IPS-NIHi7 (cell line): ENCODE data around the gene LRRC59.

Experiments
- DNase-seq: peaks from one replicate; pipeline ENCODE4 v3.0.0; 2012; ENCODE audit warnings: mixed read lengths; ENCODE audit errors: extremely low spot score

Gene LRRC59

DNA sequence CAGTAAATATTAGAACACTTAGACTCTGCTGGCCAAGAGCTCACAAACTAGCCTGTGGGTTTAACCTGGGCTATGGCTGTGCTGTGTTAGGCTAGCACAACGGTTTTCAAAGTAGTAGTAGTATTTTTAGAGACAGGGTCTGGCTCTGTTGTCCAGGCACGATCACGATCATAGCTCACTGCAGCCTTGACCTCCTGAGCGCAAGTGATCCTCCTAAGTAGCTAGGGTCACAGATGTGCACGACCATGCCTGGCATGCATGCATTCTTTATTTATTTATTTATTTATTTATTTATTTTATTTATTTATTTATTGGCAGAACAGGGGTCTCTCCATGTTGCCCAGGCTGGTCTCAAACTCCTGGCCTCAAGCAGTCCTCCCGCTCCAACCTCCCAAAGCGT, 34.7 kb downstream of the LRRC59 start:
- no peak for DNase-seq

GRCh38 chr17:50361561-50362480, 35.5 kb downstream of the LRRC59 start:
- peak; percentile 85 for DNase-seq

- no peak for DNase-seq
Measured at GRCh38 chr17:50360486-50361115, 36.7 kb downstream of the LRRC59 start.

- no peak for DNase-seq
Measured at GRCh38 chr17:50359998-50360461, 37.3 kb downstream of the LRRC59 start.

- DNase-seq: no peak
Measured at GRCh38 chr17:50359005-50359699, 38.2 kb downstream of the LRRC59 start.

- DNase-seq: no peak
Measured at GRCh38 chr17:50358177-50358576, 39.1 kb downstream of the LRRC59 start.

DNA sequence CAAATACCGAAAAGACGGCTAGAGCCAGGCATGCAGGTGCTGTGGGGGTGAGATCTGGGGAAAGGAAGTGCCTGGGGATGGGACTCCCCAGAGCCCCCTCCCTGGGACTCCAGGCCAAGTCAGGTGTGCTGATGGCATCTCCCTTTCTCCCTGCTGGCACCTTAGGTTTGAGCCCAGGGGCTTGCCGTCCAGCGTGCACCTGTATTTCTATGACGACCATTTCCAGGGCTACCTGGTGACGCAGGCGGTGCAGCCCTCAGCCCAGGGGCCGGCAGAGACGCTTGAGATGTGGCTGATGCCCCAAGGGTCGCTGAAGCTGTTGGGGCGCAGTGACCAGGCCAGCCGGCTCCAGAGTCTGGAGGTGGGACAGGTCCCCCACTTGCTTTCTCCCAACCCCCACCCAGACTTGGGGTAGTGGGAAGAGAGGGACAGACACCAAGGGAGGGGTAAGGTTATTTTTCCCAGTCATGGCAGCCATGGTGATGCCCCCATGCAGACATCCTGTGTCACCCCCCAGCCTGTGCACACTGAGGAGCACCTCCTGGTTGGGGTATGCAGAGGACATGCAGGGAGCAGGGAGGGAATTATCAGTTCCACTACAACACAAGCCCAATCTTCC, 40.3 kb downstream of the LRRC59 start:
- DNase-seq: no peak

DNA sequence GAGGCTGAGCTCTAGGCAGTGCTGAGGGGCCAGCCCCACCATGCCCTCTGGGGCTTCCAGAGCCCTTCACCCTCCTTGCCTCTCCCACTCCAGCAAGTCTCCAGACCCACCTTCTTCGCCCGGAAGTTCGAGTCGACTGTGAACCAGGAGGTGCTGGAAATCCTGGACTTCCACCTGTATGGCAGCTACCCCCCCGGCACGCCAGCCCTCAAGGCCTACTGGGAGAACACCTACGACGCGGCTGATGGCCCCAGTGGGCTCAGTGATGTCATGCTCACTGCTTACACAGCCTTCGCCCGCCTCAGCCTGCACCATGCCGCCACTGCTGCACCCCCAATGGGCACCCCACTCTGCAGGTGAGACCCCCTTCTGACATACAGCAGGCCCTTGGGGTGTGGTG, 40.9 kb downstream of the LRRC59 start:
- DNase-seq: no peak

DNA sequence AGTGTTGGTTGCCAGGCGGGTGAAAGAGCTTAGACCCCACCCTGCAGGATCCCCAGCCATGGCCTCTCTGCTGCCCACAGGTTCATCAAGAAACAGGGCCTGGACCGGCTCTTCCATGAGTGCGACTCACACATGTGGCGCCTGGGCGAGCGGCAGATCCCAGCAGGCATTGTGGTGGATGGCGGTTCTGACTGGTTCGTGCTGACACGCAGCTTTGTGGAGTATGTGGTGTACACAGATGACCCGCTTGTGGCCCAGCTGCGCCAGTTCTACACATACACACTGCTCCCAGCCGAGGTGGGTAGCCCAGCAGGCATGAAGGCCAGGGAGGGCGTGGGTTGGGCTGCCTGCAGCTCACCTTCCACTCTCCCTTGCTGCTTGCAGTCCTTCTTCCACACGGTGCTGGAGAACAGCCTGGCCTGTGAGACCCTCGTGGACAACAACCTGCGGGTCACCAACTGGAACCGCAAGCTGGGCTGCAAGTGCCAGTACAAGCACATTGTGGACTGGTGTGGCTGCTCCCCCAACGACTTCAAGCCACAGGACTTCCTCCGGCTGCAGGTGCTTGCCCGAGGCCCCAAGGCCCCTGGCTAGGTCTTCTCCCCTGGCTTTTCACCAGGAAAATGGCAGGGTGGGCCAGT, 41.5 kb downstream of the LRRC59 start:
- DNase-seq: no peak

DNA sequence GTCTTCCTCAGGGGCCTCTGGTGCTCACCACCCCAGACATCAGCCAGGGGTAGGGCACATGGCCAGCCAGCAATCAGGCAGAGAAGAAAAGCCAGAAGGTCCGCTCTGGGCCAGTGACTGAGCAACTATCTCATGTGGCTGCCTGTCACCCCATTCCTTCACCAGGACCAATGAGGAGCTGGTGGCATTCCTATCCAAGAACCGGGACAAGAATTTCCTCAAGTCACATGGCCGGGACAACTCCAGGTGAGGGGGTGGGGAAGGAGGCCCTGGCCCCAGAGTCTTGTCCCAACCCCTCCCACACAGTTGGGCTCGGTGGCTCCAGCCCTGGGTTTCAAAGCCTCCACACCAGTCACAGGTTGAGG, 42.0 kb downstream of the LRRC59 start:
- DNase-seq: no peak

- DNase-seq: no peak
Measured at GRCh38 chr17:50354776-50355175, 42.5 kb downstream of the LRRC59 start.

DNA sequence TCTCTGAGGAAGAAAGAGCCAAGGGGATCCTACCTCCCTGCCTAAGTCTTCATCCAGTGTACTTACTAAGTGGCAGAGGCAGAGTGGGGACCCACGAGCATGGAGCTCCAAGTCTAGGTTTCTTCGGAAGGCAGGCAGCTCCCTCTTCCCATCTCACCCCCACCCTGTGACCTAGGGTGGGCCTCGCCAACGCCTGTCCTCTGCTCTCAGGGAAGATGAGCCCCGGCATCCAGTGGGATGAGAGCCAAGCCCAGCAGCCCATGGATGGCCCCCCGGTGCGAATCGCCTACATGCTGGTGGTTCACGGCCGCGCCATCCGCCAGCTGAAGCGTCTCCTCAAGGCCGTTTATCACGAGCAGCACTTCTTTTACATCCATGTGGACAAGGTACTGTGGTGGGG, 43.1 kb downstream of the LRRC59 start:
- DNase-seq: no peak

DNA sequence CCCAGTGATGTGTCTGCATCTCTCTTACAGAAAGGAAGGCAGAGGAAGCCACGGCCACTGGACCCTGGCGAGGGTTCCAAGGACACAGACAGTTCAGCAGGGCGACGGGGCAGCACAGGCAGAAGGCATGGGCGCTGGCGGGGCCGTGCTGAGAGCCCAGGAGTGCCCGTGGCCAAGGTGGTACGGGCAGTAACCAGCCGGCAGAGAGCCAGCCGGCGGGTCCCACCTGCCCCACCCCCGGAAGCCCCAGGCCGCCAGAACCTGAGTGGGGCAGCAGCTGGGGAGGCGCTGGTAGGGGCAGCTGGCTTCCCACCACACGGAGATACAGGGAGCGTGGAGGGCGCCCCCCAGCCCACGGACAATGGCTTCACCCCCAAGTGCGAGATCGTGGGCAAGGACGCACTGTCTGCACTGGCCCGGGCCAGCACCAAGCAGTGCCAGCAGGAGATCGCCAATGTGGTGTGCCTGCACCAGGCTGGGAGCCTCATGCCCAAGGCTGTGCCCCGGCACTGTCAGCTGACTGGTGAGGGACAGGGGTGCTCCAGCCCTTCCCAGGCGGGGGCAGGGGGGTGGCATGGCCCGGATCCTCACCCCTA, 43.6 kb downstream of the LRRC59 start:
- no peak for DNase-seq

DNA sequence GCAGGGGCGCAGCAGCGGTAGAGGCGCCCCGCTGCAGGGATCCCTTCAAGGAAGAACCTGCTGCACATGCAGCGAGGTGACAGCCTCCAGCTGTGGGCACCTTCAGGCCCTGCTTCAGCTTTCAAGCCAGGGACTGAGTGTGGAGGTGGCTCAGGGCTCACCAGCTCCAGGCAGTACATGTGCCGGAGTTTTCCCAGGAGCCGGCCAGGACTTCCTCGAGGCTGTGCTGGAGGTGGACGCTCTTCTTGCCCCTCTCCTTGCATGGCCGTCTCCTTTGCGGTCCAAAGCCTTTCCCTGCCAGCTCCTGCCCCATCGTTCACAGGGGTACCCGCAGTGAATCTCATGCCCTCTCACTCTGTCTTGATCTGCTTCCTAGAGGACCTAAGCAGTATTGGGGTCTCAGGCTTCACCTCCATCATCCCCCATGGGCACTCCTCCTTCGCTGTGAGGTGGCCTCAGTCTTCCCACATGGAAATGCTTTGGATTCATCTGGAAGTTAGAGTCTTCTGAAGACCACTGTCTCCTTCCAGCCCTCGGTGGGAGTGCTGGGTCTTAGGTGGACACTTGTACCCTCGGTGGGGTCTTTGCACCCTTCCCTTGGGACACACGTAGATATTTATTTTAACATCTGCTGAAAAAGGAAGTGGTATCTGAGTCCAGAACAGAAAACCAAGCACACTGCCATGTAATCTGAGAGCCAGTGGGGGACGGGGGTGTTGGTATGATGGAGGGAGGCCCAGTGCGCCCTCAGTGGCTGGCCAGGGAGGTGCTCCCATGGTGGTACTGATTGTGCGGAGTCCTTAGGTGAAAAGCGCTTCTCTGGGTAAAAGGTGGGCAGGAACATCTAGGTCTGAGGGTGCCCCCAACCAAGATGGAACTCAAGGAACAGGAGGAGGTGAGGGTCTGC, 44.4 kb downstream of the LRRC59 start:
- no peak for DNase-seq

GRCh38 chr17:50352072-50352692, 45.1 kb downstream of the LRRC59 start:
- DNase-seq: no peak

- DNase-seq: no peak
Measured at GRCh38 chr17:50350733-50351132, 46.6 kb downstream of the LRRC59 start.

DNA sequence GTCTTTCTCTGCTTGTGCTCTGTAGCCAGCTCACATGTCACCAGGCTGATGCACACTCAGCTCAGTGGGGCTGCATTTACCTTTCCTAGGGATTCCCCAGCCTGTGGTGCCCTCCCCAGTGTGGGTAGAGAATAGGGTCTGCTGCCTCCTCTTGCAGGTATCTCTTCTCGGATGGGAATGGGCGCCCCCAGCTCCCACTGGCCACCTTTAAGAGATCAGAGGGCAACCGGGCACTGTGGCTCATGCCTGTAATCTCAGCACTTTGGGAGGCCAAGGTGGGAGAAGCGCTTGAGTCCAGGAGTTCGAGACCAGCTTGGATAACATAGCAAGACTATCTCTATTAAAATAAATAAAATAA, 48.1 kb downstream of the LRRC59 start:
- DNase-seq: no peak

DNA sequence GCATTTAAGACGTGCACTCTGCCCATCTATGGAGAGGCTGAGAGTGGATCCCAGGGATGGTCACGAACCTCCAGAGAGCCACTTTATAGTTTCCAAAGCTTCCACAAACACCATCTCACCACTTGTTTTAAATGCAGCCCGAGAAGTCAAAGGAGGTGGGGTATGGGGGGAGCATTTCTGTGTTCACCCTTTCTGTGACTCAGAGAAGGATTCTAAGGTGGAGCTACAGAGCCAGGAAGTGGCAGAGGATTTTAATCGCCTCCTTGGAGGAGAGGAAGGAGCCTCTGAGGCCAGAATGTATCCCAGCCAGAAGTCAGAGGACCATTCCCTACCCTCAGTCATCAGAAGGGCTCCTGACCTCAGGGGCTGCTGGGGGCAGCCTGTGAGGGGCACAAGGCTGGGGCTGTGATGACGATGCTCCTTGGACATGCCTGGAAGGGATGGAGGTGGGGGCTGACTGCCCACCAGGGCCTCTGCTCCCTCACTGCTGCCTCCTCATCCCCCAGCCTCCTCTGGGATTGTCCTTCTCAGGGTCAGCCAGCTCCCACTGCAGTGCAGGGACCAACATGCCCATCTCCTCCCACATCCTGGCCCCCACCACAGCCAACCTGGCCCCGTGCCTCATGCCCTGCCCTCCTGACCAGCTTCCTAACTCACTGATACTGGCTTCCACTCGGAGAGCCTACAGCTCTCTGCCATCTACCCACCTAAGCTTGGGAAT, 48.6 kb downstream of the LRRC59 start:
- DNase-seq: no peak

DNA sequence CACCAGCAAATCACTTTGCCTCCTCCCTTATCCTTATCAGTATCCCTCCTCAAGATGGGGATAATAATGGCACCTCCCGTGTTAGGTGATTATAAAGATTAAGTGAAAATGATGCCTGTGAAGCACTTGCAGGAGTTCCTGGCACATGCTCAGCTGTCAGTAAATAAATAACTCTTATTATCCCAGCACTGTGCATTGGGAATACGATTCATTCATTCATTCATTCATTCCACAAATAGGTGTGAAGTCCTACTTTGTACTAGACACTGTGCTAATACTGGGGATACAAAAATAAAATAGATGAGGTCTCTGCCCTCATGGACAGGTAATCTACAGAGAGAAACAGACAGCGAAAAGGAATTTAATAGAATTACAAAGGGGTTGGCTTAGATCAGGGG, 49.4 kb downstream of the LRRC59 start:
- DNase-seq: no peak
